Uterus (tissue), 4 donors: ENCODE data around the gene PLD5. TPM values are rescaled to one million over a fixed set of nuclear protein-coding genes. Genes with fewer than 3 reads are reported as not detected.
"Not testable (repeated sequence)": the region's sequence is repeated elsewhere in the genome, so short reads cannot be mapped to it uniquely, and the experiment has no call there.

Source experiments
- DNase-seq, 2 donors: peaks; one replicate each; pipeline ENCODE4 v3.0.0-alpha.2; 2019 to 2020
- H3K27ac ChIP-seq, 2 donors: fragments of 200-600 bp; sonication (generic); 1 replicate in 1 of 2; 2 replicates in 1 of 2; pipeline ENCODE4 v1.5.1; 2016 to 2018
- H3K27me3 ChIP-seq, 2 donors: fragments of 200-600 bp; sonication (generic); one replicate each; pipeline ENCODE4 v1.5.1; 2018 to 2019; ENCODE audit warnings: control low read depth in 1 of 2
- H3K36me3 ChIP-seq, 2 donors: fragments of 200-600 bp; sonication (generic); one replicate each; pipeline ENCODE4 v1.5.1; 2019; ENCODE audit warnings: control low read depth in 1 of 2
- H3K4me1 ChIP-seq, 2 donors: fragments of 200-600 bp; sonication (generic); one replicate each; pipeline ENCODE4 v1.5.1; 2018 to 2019; ENCODE audit warnings: control low read depth in 1 of 2
- H3K4me3 ChIP-seq, 2 donors: fragments of 200-600 bp; sonication (generic); 1 replicate in 1 of 2; 2 replicates in 1 of 2; pipeline ENCODE4 v1.5.1; 2018 to 2019; ENCODE audit warnings: mild to moderate bottlenecking in 1 of 2
- H3K9me3 ChIP-seq, 2 donors: fragments of 200-600 bp; sonication (generic); one replicate each; pipeline ENCODE4 v1.5.1; 2019; ENCODE audit warnings: control low read depth in 1 of 2
- POLR2A ChIP-seq, 2 donors: fragments of 450-650 bp; IDR thresholded peaks; one replicate each; pipeline ENCODE4 v1.6.1; 2016; ENCODE audit warnings: antibody characterized with exemption in 2 of 2, mild to moderate bottlenecking in 1 of 2, moderate library complexity in 1 of 2
- intact Hi-C: fragments of 100-400 bp; cut with DNase I; formaldehyde crosslinking; loops from one replicate; pipeline ENCODE4 v1.15.1; 2023; ENCODE audit warnings: low total_unique reads
- total RNA-seq, 4 donors: library from RNA; depleted of rRNA in 3 of 4; stranded (reverse); fragments of >200 nt in 3 of 4; gene quantifications; one replicate each; pipeline versions ENCODE4 v1.1.0 to v1.2.4, GENCODE V29; 2014 to 2023
- TF ChIP-seq, protein P1 (sequence below), 4 experiments: fragments of 200-600 bp in 2 of 4; fragments of 450-650 bp in 2 of 4; sonication (generic) in 2 of 4; IDR thresholded peaks; one replicate each; pipeline ENCODE4 v1.5.1; 2016 to 2019; ENCODE audit warnings: antibody characterized with exemption in 4 of 4, mild to moderate bottlenecking in 2 of 4, moderate library complexity in 1 of 4
- donor health status: DM: yes; HTN: yes; CAD: no.

Gene PLD5
- total RNA-seq, 4 donors from 2014 or later, result 2.4 to 6.1 (median 5.2) TPM

DNA sequence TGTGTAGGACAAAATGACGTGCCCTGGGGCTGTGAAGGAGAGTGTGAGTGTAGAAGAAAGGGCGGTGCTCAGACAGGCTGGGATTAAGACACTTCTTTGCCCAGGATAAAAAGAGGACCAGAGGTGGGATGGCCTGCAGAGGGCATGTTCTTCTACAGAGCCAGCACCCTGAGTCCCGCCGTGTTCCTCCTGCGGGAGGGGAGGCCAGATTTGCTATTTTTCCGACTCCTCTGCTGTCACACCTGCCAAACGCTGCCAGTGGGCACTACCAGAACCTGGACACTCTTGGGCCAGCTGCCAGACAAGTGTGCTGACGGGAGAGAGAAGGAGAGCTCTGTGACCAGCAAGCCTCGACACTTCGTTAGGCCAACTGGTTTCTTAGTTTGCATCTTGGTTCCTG is 206.4 kb downstream of the PLD5 start:
- no peak overlapping the region for H3K27ac ChIP-seq
- intact Hi-C loops, result no loop called here
- DNase-seq, result peak in 1 of 2 donors; percentile 11
- no peaks in the 10 kb centered on the region for H3K36me3 ChIP-seq
- H3K4me3 ChIP-seq, result no peak overlapping the region
- no peaks in the 10 kb centered on the region for H3K27me3 ChIP-seq
- H3K9me3 ChIP-seq, result no peaks in the 10 kb centered on the region
- no peak for TF ChIP-seq POLR2A (IDR thresholded peaks at IDR 0.05)
- TF ChIP-seq, protein P1, sequence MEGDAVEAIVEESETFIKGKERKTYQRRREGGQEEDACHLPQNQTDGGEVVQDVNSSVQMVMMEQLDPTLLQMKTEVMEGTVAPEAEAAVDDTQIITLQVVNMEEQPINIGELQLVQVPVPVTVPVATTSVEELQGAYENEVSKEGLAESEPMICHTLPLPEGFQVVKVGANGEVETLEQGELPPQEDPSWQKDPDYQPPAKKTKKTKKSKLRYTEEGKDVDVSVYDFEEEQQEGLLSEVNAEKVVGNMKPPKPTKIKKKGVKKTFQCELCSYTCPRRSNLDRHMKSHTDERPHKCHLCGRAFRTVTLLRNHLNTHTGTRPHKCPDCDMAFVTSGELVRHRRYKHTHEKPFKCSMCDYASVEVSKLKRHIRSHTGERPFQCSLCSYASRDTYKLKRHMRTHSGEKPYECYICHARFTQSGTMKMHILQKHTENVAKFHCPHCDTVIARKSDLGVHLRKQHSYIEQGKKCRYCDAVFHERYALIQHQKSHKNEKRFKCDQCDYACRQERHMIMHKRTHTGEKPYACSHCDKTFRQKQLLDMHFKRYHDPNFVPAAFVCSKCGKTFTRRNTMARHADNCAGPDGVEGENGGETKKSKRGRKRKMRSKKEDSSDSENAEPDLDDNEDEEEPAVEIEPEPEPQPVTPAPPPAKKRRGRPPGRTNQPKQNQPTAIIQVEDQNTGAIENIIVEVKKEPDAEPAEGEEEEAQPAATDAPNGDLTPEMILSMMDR (IDR thresholded peaks at IDR 0.05), result no peak
- H3K4me1 ChIP-seq, result no peaks in the 10 kb centered on the region

DNA sequence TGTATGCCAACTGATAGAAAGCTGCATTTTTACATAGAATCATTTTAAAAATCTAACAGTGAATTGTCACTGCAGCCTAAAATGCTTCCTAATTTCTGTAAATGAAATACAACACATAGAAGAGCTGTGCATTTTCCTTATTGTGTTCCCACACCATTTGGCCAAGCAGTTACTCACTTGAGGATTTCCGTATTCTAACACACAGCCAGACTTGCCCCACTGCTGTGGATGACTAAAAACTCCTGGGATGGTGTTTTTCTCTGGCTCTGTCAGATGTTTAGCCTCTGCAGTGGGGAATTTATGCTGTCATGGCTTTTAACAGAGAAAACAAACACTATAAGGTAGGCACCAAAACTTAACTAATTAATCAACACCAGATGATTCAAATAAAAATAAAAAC is 209.6 kb downstream of the PLD5 start:
- H3K36me3 ChIP-seq, H3K9me3 ChIP-seq, H3K27ac ChIP-seq, H3K4me1 ChIP-seq, intact Hi-C loops, H3K27me3 ChIP-seq, H3K4me3 ChIP-seq, DNase-seq: not testable (repeated sequence)

DNA sequence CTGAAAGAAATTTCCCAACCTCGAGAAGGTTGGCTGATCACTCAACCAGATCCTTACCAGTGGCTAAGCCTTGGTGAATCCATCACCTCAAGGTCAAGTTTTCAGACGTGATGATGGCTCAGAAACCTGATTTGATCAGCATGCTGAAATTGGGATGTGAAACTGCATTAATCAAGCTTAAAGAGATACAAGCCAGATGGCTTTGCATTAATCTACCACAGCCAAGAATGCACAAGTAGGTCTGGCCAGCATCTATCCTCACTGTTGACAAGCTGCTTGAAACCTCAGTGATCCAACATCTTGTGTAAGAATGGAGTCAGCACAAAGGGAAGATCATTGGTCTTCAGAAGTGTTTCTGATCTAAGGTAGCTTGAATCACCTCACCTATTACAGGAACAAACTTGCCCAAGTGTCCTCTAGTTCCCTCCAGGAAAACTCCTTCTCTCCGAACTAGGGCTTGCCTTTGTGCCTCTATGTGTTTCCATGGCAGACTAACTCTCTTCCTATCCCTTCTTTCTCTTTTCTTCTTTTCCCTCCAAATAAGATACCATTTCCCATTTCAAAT is 210.3 kb downstream of the PLD5 start:
- H3K9me3 ChIP-seq, DNase-seq, H3K4me1 ChIP-seq, H3K4me3 ChIP-seq, H3K36me3 ChIP-seq, intact Hi-C loops, H3K27ac ChIP-seq, H3K27me3 ChIP-seq: not testable (repeated sequence)

DNA sequence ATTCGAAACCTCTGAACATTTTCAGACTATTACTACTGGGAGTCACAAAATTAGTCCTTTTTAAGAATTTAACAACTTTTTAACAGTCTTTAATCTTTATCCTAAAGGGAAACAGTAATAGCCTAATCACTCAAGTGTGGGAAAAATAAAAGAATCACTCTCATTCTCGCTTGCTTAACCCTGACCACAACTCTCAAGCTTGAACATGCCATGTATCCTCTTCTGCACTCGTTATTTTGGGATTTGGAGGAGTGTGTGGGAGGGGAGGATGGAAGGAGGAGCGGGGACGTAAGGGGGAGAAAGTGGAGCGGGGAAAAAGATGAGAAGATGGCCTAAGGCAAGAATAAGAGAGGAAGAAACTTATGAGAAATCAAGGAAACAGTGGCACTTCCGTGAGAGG is 215.8 kb downstream of the PLD5 start:
- H3K27ac ChIP-seq, H3K36me3 ChIP-seq, intact Hi-C loops, H3K4me1 ChIP-seq, H3K4me3 ChIP-seq, H3K27me3 ChIP-seq, H3K9me3 ChIP-seq, DNase-seq: not testable (repeated sequence)

DNA sequence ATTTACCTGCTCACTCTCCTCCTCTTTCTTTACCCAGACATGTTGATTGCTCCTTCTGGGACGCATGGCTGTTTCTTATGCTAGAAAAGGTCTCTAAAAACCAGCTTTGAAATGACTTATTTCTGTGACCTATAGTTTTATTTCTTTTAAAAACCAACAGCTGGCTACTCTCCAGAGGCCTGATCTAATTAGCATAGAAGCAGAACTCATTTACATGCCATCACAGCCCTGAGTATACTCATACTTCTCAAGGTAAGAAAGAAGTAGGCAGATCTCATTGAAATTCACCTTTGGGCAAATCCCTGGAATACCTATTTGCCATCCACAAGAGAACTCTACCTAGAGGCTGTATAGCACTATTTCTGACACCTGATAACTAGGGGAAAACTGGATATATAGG is 230.7 kb downstream of the PLD5 start:
- intact Hi-C loops, H3K4me3 ChIP-seq, H3K27me3 ChIP-seq, H3K4me1 ChIP-seq, H3K9me3 ChIP-seq, H3K36me3 ChIP-seq, DNase-seq, H3K27ac ChIP-seq: not testable (repeated sequence)

DNA sequence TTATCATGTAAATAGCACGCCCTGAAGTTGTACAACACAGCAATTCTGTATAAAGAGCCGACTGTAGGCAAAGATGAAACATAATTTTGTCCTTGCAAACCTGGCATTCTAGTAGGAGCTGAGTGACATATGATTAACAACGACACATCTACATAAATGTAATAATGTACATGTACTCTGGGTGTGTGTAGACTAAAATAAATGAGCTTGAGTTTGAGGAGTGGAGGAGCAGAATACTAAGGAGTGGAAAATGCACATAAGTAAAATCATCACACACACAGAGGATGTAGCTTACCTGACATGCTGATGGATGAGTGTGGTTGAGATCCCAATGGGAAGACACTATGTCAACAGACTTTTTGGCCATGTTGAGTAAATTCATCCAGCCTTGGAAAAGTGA is 236.4 kb downstream of the PLD5 start:
- H3K27ac ChIP-seq, H3K9me3 ChIP-seq, H3K36me3 ChIP-seq: not testable (repeated sequence)

DNA sequence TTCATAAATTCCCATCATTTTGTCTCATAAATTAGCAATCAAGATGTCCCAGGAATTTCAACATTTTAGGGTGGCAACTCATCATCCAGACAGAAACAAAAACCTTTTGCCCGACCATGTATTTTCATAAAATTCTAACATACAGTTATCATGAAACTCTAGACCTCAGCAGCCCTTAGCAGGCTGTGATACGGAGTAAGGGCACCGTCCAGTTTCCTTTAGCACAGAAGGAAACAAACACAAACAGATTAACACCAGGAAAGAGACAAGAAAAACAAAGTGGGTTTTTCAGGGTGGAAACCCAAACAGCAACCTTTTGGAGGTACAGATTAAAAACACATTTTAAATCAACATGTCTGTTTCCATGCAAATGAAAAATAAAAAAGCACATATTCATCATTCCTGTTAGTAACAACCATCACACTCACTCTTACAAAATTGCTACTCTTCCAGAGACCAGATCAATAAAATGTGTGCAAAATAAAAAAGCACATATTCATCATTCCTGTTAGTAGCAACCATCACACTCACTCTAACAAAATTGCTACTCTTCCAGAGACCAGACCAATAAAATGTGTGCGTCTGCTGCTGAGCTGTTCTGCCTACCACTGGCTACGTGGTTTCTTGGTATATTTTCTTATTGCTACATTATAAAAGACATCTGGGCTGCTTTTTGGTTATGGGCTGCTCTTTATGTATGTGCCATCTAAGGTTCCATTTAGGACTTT is 241.6 kb downstream of the PLD5 start:
- H3K4me1 ChIP-seq, intact Hi-C loops, H3K4me3 ChIP-seq, H3K27me3 ChIP-seq, H3K27ac ChIP-seq, H3K9me3 ChIP-seq, H3K36me3 ChIP-seq, DNase-seq: not testable (repeated sequence)

More for the DNA sequence above, 236.4 kb downstream of the PLD5 start:
- H3K4me1 ChIP-seq, intact Hi-C loops, H3K4me3 ChIP-seq, DNase-seq, H3K27me3 ChIP-seq: not testable (repeated sequence)

DNA sequence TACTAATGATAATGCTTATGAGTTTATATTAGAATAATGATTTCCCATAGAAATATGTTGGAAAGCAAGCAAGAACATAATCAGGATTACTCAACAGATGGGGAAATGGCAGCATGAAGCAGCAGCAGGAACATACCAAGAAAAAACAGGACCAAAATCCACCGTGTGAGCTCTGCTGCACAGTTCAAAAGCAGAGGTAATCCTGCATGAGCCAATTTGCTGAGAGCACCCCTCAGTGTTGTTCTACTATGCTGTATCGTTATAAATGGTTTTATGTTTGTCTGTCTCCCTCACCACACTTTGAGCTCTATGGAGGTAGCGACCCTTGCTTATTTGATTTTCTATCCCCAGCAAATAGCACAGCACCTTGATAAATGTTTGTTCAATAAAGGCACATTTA is 246.1 kb downstream of the PLD5 start:
- H3K36me3 ChIP-seq, H3K4me3 ChIP-seq, H3K4me1 ChIP-seq, H3K27me3 ChIP-seq, intact Hi-C loops, H3K9me3 ChIP-seq, DNase-seq, H3K27ac ChIP-seq: not testable (repeated sequence)

DNA sequence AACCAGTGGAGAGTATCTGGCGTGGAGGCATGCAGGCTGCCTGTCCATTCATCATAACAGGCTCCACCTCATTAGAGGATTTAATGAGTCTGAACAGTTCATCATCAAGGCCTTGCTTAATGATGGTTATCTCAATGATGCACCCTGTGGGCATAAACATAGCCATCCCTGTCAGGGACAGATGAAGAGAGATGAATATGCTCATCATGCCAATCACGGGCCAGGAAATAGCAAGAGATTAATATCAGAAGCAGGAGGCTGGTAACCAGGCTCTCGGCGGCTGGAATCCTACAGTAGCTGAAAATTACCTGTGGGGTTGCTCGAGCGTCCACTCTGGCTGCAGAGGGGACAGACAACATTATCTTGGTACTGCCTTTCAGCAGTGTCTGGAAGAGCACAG is 247.7 kb downstream of the PLD5 start:
- H3K4me1 ChIP-seq, DNase-seq, H3K27ac ChIP-seq, H3K27me3 ChIP-seq, H3K36me3 ChIP-seq, H3K9me3 ChIP-seq, H3K4me3 ChIP-seq, intact Hi-C loops: not testable (repeated sequence)

DNA sequence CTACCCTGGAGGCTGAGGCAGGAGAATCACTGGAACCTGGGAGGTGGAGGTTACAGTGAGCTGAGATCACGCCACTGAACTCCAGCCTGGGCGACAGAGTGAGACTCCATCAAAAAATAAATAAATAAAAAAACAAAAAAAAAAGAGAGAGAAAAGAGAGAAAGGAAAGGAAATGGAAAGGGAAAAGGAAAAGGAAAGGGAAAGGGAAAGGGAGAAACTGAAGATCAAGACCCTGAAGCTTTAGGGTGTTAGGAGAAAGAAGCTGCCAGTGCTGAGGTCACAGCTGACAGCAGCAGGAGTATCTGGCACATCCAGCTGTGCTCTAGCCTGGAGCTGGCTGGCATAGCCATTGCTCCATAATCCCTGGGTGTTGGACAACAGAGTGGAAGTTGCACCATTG is 257.5 kb downstream of the PLD5 start:
- intact Hi-C loops, DNase-seq, H3K27ac ChIP-seq, H3K4me1 ChIP-seq, H3K4me3 ChIP-seq, H3K36me3 ChIP-seq, H3K9me3 ChIP-seq, H3K27me3 ChIP-seq: not testable (repeated sequence)

DNA sequence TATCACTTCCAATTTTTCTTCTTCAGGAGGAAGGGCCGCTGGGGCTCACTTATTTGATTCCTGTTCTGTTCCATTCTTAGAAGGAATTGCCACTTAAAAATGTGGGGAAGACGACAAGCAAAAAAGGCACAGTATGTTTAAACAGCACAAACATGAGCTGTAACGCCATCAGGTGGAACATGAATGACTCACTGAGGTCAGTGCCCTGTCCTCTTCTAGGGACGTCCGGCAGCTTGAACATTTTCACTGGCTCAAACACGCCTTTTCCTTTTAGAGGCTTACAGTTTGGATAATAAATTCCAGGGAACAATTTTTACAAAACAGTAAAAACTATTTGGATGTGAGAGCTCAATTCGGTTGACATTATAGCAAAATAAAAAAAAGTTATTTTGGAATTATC is 260.1 kb downstream of the PLD5 start:
- intact Hi-C loops, H3K4me3 ChIP-seq, DNase-seq, H3K36me3 ChIP-seq, H3K4me1 ChIP-seq, H3K27me3 ChIP-seq, H3K27ac ChIP-seq, H3K9me3 ChIP-seq: not testable (repeated sequence)
